HEK293T (cell line): ENCODE results near the gene SLX4.

Source experiments
- CTCF ChIA-PET: fragments of 350-600 bp; formaldehyde crosslinking; extraction: SDS; loops from one replicate; lab custom pipeline; 2021; ENCODE audit warnings: antibody characterized with exemption, inconsistent platforms; lab: Yijun Ruan, JAX
- POLR2A ChIA-PET: fragments of 350-600 bp; formaldehyde crosslinking; extraction: SDS; loops from one replicate; lab custom pipeline; 2020; ENCODE audit warnings: antibody characterized with exemption, inconsistent platforms; lab: Yijun Ruan, JAX
- DNase-seq: peaks from one replicate; pipeline ENCODE4 v3.0.0; 2012; ENCODE audit warnings: mixed read lengths; ENCODE audit errors: extremely low spot score
- ARNT ChIP-seq: fragments of 450-650 bp; IDR thresholded peaks from 2 replicates; pipeline ENCODE4 v1.6.1; 2017; ENCODE audit warnings: mild to moderate bottlenecking
- BHLHE40 ChIP-seq: fragments of 450-650 bp; IDR thresholded peaks from 2 replicates; pipeline ENCODE4 v1.6.1; 2016; ENCODE audit warnings: mild to moderate bottlenecking, moderate library complexity, borderline replicate concordance
- CTBP1 ChIP-seq: fragments of 450-650 bp; IDR thresholded peaks from 2 replicates; pipeline ENCODE4 v1.6.1; 2016; ENCODE audit warnings: borderline replicate concordance
- ELF4 ChIP-seq: fragments of 450-650 bp; IDR thresholded peaks from 2 replicates; pipeline ENCODE4 v1.6.1; 2017; ENCODE audit warnings: antibody characterized with exemption
- FOXA1 ChIP-seq: fragments of 450-650 bp; IDR thresholded peaks from 2 replicates; pipeline ENCODE4 v1.6.1; 2016; ENCODE audit warnings: mild to moderate bottlenecking
- FOXK2 ChIP-seq: fragments of 450-650 bp; IDR thresholded peaks from 2 replicates; pipeline ENCODE4 v1.6.1; 2016; ENCODE audit warnings: mild to moderate bottlenecking
- FOXM1 ChIP-seq: fragments of 450-650 bp; IDR thresholded peaks from 2 replicates; pipeline ENCODE4 v1.6.1; 2017; ENCODE audit warnings: mild to moderate bottlenecking, borderline replicate concordance
- HDGF ChIP-seq: fragments of 450-650 bp; IDR thresholded peaks from 2 replicates; pipeline ENCODE4 v1.6.1; 2017; ENCODE audit warnings: antibody characterized with exemption, borderline replicate concordance
- L3MBTL2 ChIP-seq: fragments of 450-650 bp; conservative IDR thresholded peaks from 2 replicates; pipeline ENCODE4 v1.6.1; 2016; ENCODE audit warnings: mild to moderate bottlenecking
- LEF1 ChIP-seq: fragments of 450-650 bp; IDR thresholded peaks from 2 replicates; pipeline ENCODE4 v1.6.1; 2017; ENCODE audit warnings: mild to moderate bottlenecking, borderline replicate concordance
- NFRKB ChIP-seq: fragments of 450-650 bp; IDR thresholded peaks from 2 replicates; pipeline ENCODE4 v1.6.1; 2016; ENCODE audit warnings: mild to moderate bottlenecking, moderate library complexity
- SP1 ChIP-seq: fragments of 450-650 bp; IDR thresholded peaks from 2 replicates; pipeline ENCODE4 v1.6.1; 2017
- SUZ12 ChIP-seq: fragments of 450-650 bp; IDR thresholded peaks from 2 replicates; pipeline ENCODE4 v1.6.1; 2016; ENCODE audit warnings: mild to moderate bottlenecking
- TARDBP ChIP-seq: fragments of 450-650 bp; IDR thresholded peaks from 2 replicates; pipeline ENCODE4 v1.6.1; 2016
- ZNF384 ChIP-seq: fragments of 450-650 bp; IDR thresholded peaks from 2 replicates; pipeline ENCODE4 v1.6.1; 2016
- TF ChIP-seq, protein P1 (sequence below): fragments of 450-650 bp; IDR thresholded peaks from 2 replicates; pipeline ENCODE4 v1.6.1; 2016

SLX4 gene

DNA sequence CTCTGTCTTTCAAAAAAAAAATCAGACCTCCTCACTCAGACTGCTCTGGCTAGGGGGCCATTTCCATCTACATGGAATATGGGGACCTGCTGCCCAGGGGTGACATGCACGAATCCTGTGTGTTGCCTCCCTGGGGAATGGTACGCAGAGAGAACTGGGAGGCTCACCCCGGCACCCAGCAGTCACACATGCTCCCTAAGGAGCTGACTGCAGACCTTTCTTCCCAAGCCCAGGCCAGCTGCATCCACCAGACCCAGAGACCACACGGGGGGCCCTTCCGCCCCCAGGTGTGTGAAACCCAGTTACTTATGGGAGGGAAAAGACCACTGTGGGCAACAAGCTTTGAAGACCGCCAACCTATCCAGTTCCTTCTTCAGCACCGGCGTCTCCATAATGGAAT lies 27.0 kb downstream of the SLX4 start:
- POLR2A ChIA-PET: no interaction called here
- DNase-seq: no peak
- CTCF ChIA-PET: no interaction called here
- TF ChIP-seq LEF1 (no peak), NFRKB (no peak), FOXA1 (no peak)

GRCh38 chr16:3583303-3584038 lies 27.9 kb downstream of the SLX4 start:
- ChIA-PET POLR2A (no interaction called here), CTCF (no interaction called here)
- DNase-seq: no peak
- TF ChIP-seq ZNF384 (no peak), ARNT (no peak), BHLHE40 (no peak), CTBP1 (no peak), NFRKB (no peak), FOXA1 (no peak), LEF1 (no peak), HDGF (no peak), FOXM1 (no peak), TARDBP (no peak)
- TF ChIP-seq, protein P1, sequence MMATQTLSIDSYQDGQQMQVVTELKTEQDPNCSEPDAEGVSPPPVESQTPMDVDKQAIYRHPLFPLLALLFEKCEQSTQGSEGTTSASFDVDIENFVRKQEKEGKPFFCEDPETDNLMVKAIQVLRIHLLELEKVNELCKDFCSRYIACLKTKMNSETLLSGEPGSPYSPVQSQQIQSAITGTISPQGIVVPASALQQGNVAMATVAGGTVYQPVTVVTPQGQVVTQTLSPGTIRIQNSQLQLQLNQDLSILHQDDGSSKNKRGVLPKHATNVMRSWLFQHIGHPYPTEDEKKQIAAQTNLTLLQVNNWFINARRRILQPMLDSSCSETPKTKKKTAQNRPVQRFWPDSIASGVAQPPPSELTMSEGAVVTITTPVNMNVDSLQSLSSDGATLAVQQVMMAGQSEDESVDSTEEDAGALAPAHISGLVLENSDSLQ: no peak

DNA sequence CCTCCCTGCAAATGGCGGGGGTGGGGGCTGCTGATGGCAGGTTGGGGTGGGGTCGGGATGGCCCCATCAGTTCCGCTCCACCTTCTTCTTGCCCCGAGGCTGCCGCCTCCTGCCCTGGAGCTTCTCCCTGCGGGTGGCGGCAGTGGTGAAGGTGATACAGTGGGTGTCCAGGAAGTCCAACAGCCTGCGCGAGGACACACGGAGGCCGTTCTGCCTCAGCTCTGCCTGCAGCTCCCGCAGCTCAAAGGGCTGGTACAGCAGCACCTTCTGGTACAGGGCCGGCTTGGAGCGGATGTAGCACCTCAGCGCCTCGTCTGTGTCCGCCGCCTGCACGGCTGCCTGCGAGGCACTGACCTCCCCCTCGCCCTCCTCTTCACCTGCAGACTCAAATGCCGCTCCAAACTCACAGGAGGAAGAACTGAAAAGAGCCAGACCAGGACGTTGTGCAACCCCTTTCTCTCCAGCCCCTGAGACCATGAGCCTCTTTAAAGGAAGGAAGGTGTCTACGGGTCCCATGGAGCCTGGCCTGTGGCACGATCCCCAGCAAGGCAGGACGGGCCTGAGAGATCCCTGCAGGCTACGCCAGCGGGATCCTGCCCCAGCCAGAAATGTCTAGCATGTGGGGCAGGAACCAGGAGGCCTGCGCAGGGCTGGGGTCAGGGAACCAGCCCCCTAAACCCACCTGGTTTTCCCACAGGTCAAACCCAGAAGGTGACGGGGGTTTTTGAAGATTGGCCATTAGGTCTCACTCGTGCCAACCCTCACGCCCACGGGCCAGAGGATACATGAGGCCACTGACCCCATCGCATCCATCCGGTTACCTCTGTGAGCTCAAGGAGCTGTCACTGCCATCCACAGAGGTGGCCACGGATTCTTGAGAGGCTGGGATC lies 28.9 kb downstream of the SLX4 start:
- ChIA-PET POLR2A (no interaction called here), CTCF (no interaction called here)
- no peak for DNase-seq
- TF ChIP-seq SUZ12: no peak
- TF ChIP-seq CTBP1: no peak
- no peak for TF ChIP-seq L3MBTL2
- no peak for TF ChIP-seq SP1
- no peak for TF ChIP-seq FOXM1
- no peak for TF ChIP-seq BHLHE40
- TF ChIP-seq NFRKB: no peak

DNA sequence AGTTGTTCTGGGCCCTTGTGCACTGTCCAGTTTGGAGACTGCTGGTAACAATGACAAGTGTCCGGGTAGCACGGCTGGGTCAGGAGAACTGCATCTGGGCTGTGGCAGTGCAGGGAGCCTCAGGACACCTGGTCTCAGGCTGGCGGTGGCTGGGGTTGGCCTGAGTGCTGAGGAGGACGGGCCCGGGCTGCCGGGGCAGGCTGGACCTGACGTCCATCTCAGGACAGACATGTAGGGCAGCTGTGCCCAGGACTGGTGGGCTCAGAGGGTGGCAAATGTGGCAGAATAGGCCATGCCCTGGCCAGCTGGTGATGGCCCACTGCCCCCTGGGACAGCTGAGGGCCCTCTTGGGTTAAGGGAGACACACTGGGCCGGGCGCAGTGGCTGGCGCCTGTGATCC lies 30.0 kb downstream of the SLX4 start:
- DNase-seq: no peak
- CTCF ChIA-PET: no interaction called here
- TF ChIP-seq NFRKB (no peak), SUZ12 (no peak), ARNT (no peak), FOXA1 (no peak), BHLHE40 (no peak), HDGF (no peak), FOXM1 (no peak), ZNF384 (no peak), ELF4 (no peak), SP1 (no peak), FOXK2 (no peak), L3MBTL2 (no peak), LEF1 (no peak), CTBP1 (no peak), TARDBP (no peak)
- TF ChIP-seq, protein P1: no peak
- POLR2A ChIA-PET: no interaction called here

DNA sequence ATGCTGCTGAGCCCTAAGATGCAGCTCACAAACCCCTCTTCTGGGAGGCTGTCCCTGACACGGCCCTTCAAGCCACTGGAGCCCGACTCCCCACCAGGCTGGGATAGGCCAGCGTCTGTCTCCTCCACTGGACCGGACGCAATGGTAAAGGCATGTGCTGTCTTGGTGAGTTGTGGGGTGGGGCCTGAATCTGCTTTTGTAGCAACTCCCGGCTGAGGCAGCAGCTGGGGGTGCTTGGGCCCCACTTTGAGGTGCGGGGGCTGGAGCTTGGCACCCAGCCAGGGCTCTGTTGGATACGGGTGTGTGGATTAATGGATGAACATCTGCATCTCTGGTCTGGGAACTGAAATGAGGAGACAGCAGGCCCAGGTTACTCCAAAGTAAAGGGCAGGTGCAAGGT lies 30.7 kb downstream of the SLX4 start:
- DNase-seq: no peak
- CTCF ChIA-PET: no interaction called here
- TF ChIP-seq BHLHE40 (no peak), LEF1 (no peak), CTBP1 (no peak), ZNF384 (no peak)
- POLR2A ChIA-PET: no interaction called here

DNA sequence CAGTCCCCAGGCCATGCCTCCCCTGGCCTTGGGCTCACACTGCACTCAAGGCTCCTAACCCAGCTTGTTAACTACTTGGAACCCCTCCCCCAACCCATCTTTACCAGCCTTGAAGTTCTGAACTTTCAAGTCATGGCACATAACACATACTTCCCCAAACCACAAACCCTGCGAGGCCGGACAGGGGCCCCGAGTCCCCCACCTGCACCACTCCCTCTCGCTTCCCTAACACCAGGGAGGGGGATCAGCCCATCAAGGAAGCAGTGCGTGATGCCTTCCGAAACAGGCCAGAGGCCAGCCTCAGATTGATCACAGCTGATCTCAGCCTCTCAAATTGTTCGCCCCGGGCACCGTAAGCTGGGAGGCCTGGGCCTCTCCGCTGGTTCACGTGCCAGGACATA lies 31.2 kb downstream of the SLX4 start:
- CTCF ChIA-PET: no interaction called here
- no peak for TF ChIP-seq TARDBP
- TF ChIP-seq SUZ12: no peak
- no peak for TF ChIP-seq CTBP1
- DNase-seq: no peak
- POLR2A ChIA-PET: no interaction called here

- ChIA-PET CTCF (no interaction called here), POLR2A (no interaction called here)
These were observed 31.6 kb downstream of the SLX4 start for GRCh38 chr16:3579776-3580175.

More at GRCh38 chr16:3579776-3580175, 31.6 kb downstream of the SLX4 start:
- no peak for DNase-seq
- TF ChIP-seq CTBP1: no peak
- TF ChIP-seq, protein P1: no peak
- TF ChIP-seq ELF4: no peak
- no peak for TF ChIP-seq ARNT
- no peak for TF ChIP-seq SUZ12
- no peak for TF ChIP-seq LEF1
- TF ChIP-seq SP1: no peak
- TF ChIP-seq L3MBTL2: no peak
- no peak for TF ChIP-seq HDGF
- TF ChIP-seq BHLHE40: no peak
- no peak for TF ChIP-seq NFRKB
- no peak for TF ChIP-seq FOXK2
- no peak for TF ChIP-seq FOXA1
- TF ChIP-seq FOXM1: no peak
- no peak for TF ChIP-seq ZNF384
- no peak for TF ChIP-seq TARDBP
